Measurements from ENCODE around the gene CEP72.

Gene CEP72

GRCh38 chr5:573206-573605, 38.9 kb upstream of the CEP72 start:
- H3K27ac ChIP-seq (ENCODE audit: low read depth, low read length), result no peak overlapping the region
- H3K36me3 ChIP-seq (ENCODE audit: control insufficient read depth, low read length), result no peaks in the 10 kb centered on the region
- peaks cover 3% of the 10 kb centered on the region for H3K9me3 ChIP-seq (ENCODE audit: control insufficient read depth, insufficient read depth, low read length)
- no peaks in the 10 kb centered on the region for H4K20me1 ChIP-seq (ENCODE audit: control insufficient read depth, insufficient read depth, low read depth, low read length)
- H3K4me1 ChIP-seq (ENCODE audit: control insufficient read depth, low read length), result no peaks in the 10 kb centered on the region
- no peaks in the 10 kb centered on the region for H3K9me2 ChIP-seq (replicated peaks; ENCODE audit: control insufficient read depth, low read length)
- no peaks in the 10 kb centered on the region for H3K79me2 ChIP-seq (ENCODE audit: control insufficient read depth, low read length)
- no peak overlapping the region for H3K4me2 ChIP-seq (ENCODE audit: low read length)
- TF ChIP-seq CTCF (IDR thresholded peaks at IDR 0.05; ENCODE audit: low read depth, low read length, poor library complexity, severe bottlenecking) (no peak), EZH2phosphoT487 (IDR thresholded peaks at IDR 0.05; ENCODE audit: borderline replicate concordance, low read length) (no peak)
- H3F3A ChIP-seq (ENCODE audit: control insufficient read depth, insufficient read depth), result no peaks in the 10 kb centered on the region
- peaks cover 4% of the 10 kb centered on the region; the same call in 1 of the 2 replicates for H3K27me3 ChIP-seq (ENCODE audit: control insufficient read depth, low read length)
- no peak overlapping the region for H3K4me3 ChIP-seq (ENCODE audit: low read length)

GRCh38 chr5:573976-574375, 38.2 kb upstream of the CEP72 start:
- Histone ChIP-seq H4K20me1 (ENCODE audit: control insufficient read depth, insufficient read depth, low read depth, low read length) (no peaks in the 10 kb centered on the region), H3K4me2 (ENCODE audit: low read length) (no peak overlapping the region), H3K9me3 (ENCODE audit: control insufficient read depth, insufficient read depth, low read length) (peaks cover 3% of the 10 kb centered on the region), H3K79me2 (ENCODE audit: control insufficient read depth, low read length) (no peaks in the 10 kb centered on the region), H3K4me3 (ENCODE audit: low read length) (no peak overlapping the region), H3K9me2 (replicated peaks; ENCODE audit: control insufficient read depth, low read length) (no peaks in the 10 kb centered on the region), H3K27me3 (ENCODE audit: control insufficient read depth, low read length) (peaks cover 8% of the 10 kb centered on the region; the same call in 1 of the 2 replicates), H3F3A (ENCODE audit: control insufficient read depth, insufficient read depth) (no peaks in the 10 kb centered on the region), H3K4me1 (ENCODE audit: control insufficient read depth, low read length) (no peaks in the 10 kb centered on the region), H3K27ac (ENCODE audit: low read depth, low read length) (no peak overlapping the region), H3K36me3 (ENCODE audit: control insufficient read depth, low read length) (no peaks in the 10 kb centered on the region)
- TF ChIP-seq CTCF (IDR thresholded peaks at IDR 0.05; ENCODE audit: low read depth, low read length, poor library complexity, severe bottlenecking) (no peak), EZH2phosphoT487 (IDR thresholded peaks at IDR 0.05; ENCODE audit: borderline replicate concordance, low read length) (no peak)

- Histone ChIP-seq H3K4me2 (ENCODE audit: low read length) (no peak overlapping the region), H3K4me3 (ENCODE audit: low read length) (no peak overlapping the region), H3K4me1 (ENCODE audit: control insufficient read depth, low read length) (no peaks in the 10 kb centered on the region), H3K27me3 (ENCODE audit: control insufficient read depth, low read length) (peaks cover 10% of the 10 kb centered on the region; the same call in 1 of the 2 replicates), H4K20me1 (ENCODE audit: control insufficient read depth, insufficient read depth, low read depth, low read length) (no peaks in the 10 kb centered on the region), H3F3A (ENCODE audit: control insufficient read depth, insufficient read depth) (no peaks in the 10 kb centered on the region), H3K27ac (ENCODE audit: low read depth, low read length) (no peak overlapping the region), H3K79me2 (ENCODE audit: control insufficient read depth, low read length) (no peaks in the 10 kb centered on the region), H3K36me3 (ENCODE audit: control insufficient read depth, low read length) (no peaks in the 10 kb centered on the region), H3K9me3 (ENCODE audit: control insufficient read depth, insufficient read depth, low read length) (peaks cover 3% of the 10 kb centered on the region), H3K9me2 (replicated peaks; ENCODE audit: control insufficient read depth, low read length) (no peaks in the 10 kb centered on the region)
- TF ChIP-seq CTCF (IDR thresholded peaks at IDR 0.05; ENCODE audit: low read depth, low read length, poor library complexity, severe bottlenecking), result no peak
- no peak for TF ChIP-seq EZH2phosphoT487 (IDR thresholded peaks at IDR 0.05; ENCODE audit: borderline replicate concordance, low read length)
Measured at GRCh38 chr5:574906-575305, 37.2 kb upstream of the CEP72 start.
